ENCODE measurements around the gene REP15. TPM values are rescaled to one million over a fixed set of nuclear protein-coding genes. Genes with fewer than 3 reads are reported as not detected.

Gene REP15
- total and polyA plus RNA-seq, 4 donors = 0.63 to 2.1 (median 1.7) TPM

Other genes with a start within 250 kb of the REP15 start
- under 1 TPM in 1 of 2 donors, not detected in 1; 0.31 TPM for gene SMCO2, start 249.7 kb upstream of the REP15 start, total RNA-seq
- gene SMCO2, start 249.7 kb upstream of the REP15 start, polyA plus RNA-seq = under 1 TPM; 0.16 to 0.33 TPM
- 100 to 1,000 TPM in 1 of 2 donors, 10 to 100 TPM in 1; 95.1 to 150 TPM for gene PPFIBP1, start 172.2 kb upstream of the REP15 start, total RNA-seq
- 10 to 100 TPM; 13.6 to 31.2 TPM for gene PPFIBP1, start 172.2 kb upstream of the REP15 start, polyA plus RNA-seq
- gene MRPS35, start 14.4 kb downstream of the REP15 start, total RNA-seq = 10 to 100 TPM; 30.9 to 48.7 TPM
- gene MRPS35, start 14.4 kb downstream of the REP15 start, polyA plus RNA-seq = 10 to 100 TPM; 21.8 to 34.5 TPM
- 10 to 100 TPM; 22.4 to 32.5 TPM for gene KLHL42, start 83.8 kb downstream of the REP15 start, total RNA-seq
- gene KLHL42, start 83.8 kb downstream of the REP15 start, polyA plus RNA-seq = 1 to 10 TPM; 7.5 to 8.2 TPM
- not detected for gene MANSC4, start 83.8 kb downstream of the REP15 start, total RNA-seq
- gene MANSC4, start 83.8 kb downstream of the REP15 start, polyA plus RNA-seq = not detected

Data from lung (tissue), 4 donors.